Colon (tissue), 2 donors: ENCODE data around the gene KIFC3.
"Not testable (repeated sequence)": the region's sequence is repeated elsewhere in the genome, so short reads cannot be mapped to it uniquely, and the experiment has no call there.

Source experiments
- FAIRE-seq: peaks from 2 replicates; lab custom pipeline; 2012; peaks lifted over from hg19 to GRCh38; lab: Jason Lieb, UNC
- donor health status: control.
- donor health status: control.

The KIFC3 gene

GRCh38 chr16:57785924-57786323, 16.4 kb downstream of the KIFC3 start:
- FAIRE-seq, result no peak

GRCh38 chr16:57785385-57785784, 16.9 kb downstream of the KIFC3 start:
- FAIRE-seq, result no peak

- no peak for FAIRE-seq
These were observed 18.0 kb downstream of the KIFC3 start for GRCh38 chr16:57784334-57784733.

GRCh38 chr16:57783883-57784282, 18.4 kb downstream of the KIFC3 start:
- no peak for FAIRE-seq

- no peak for FAIRE-seq
These were observed 19.2 kb downstream of the KIFC3 start for GRCh38 chr16:57783116-57783515.

GRCh38 chr16:57782607-57783055, 19.7 kb downstream of the KIFC3 start:
- not testable (repeated sequence) for FAIRE-seq

- FAIRE-seq, result no peak
These were observed 20.3 kb downstream of the KIFC3 start for GRCh38 chr16:57781741-57782606.

GRCh38 chr16:57781349-57781740, 20.9 kb downstream of the KIFC3 start:
- FAIRE-seq, result no peak

GRCh38 chr16:57779836-57780235, 22.5 kb downstream of the KIFC3 start:
- FAIRE-seq, result not testable (repeated sequence)

- no peak for FAIRE-seq
These were observed 23.6 kb downstream of the KIFC3 start for GRCh38 chr16:57778658-57779057.

- FAIRE-seq, result no peak
These were observed 26.4 kb downstream of the KIFC3 start for GRCh38 chr16:57775661-57776469.

GRCh38 chr16:57774705-57775285, 27.5 kb downstream of the KIFC3 start:
- FAIRE-seq, result no peak

- no peak for FAIRE-seq
These were observed 28.5 kb downstream of the KIFC3 start for GRCh38 chr16:57773655-57774295.

GRCh38 chr16:57773019-57773418, 29.3 kb downstream of the KIFC3 start:
- FAIRE-seq, result no peak

- no peak for FAIRE-seq
These were observed 31.0 kb downstream of the KIFC3 start for GRCh38 chr16:57771141-57771785.

GRCh38 chr16:57770361-57770760, 31.9 kb downstream of the KIFC3 start:
- FAIRE-seq, result no peak

- FAIRE-seq, result no peak
These were observed 32.6 kb downstream of the KIFC3 start for GRCh38 chr16:57769541-57770145.

GRCh38 chr16:57766714-57767348, 35.5 kb downstream of the KIFC3 start:
- no peak for FAIRE-seq

- FAIRE-seq, result no peak
These were observed 37.0 kb downstream of the KIFC3 start for GRCh38 chr16:57765160-57765728.
